ENCODE results near the gene KRTAP9-6.

- TF ChIP-seq CTCF (IDR thresholded peaks at IDR 0.05) (no peak), POLR2A (IDR thresholded peaks at IDR 0.05) (no peak)
Measured at GRCh38 chr17:41298458-41299135, 33.4 kb downstream of the KRTAP9-6 start.

All from uterus (tissue), 2 donors.